ENCODE data around the gene ZBTB9.
"Not testable (repeated sequence)": the region's sequence is repeated elsewhere in the genome, so short reads cannot be mapped to it uniquely, and the experiment has no call there.

The ZBTB9 gene

DNA sequence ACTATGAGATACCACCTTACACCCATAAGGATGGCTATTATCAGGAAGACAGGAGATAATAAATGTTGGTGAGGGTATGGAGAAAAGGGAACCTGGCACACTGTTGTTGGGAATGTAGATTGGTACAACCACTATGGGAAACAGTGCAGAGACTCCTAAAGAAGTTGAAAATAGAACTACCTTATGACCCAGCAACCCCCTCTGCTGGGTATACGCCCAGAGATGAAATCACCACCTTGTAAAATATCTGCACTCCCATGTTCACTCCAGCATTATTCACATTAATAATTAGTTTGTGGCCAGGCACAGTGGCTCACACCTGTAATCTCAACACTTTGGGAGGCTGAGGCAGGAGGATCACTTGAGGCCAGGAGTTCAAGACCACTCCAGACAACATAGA lies 26.8 kb downstream of the ZBTB9 start:
- H3K56ac ChIP-seq (ENCODE audit: low read length) = no peak overlapping the region
- no peak overlapping the region for H2BK5ac ChIP-seq (ENCODE audit: low read length)
- no peaks in the 10 kb centered on the region for H3K27me3 ChIP-seq (ENCODE audit: insufficient read depth, low read length, poor library complexity)
- H4K5ac ChIP-seq (ENCODE audit: low read length) = no peak overlapping the region
- no peak overlapping the region for H3K18ac ChIP-seq (ENCODE audit: low read length)
- no peak overlapping the region for H4K8ac ChIP-seq (ENCODE audit: low read depth, low read length)
- no peak overlapping the region for H2AK5ac ChIP-seq (ENCODE audit: low read length)
- no peak overlapping the region for H3K4me2 ChIP-seq (ENCODE audit: low read length)
- no CpG with 5 or more reads among the region's 1 CpG for WGBS (ENCODE audit: extremely low coverage, insufficient coverage, low lambda C conversion rate)
- no peak overlapping the region for H2BK15ac ChIP-seq (replicated peaks; ENCODE audit: low read depth)
- H3K9ac ChIP-seq (ENCODE audit: low read length) = no peak overlapping the region
- H3K79me1 ChIP-seq (ENCODE audit: low read length) = no peaks in the 10 kb centered on the region
- H3K23ac ChIP-seq (ENCODE audit: low read length) = no peak overlapping the region
- H3K4me3 ChIP-seq (ENCODE audit: low read length) = no peak overlapping the region
- H3K27ac ChIP-seq (ENCODE audit: low read depth, low read length) = no peak overlapping the region
- no peaks in the 10 kb centered on the region for H3K36me3 ChIP-seq (ENCODE audit: control insufficient read depth, insufficient read depth, low read length)
- no peak overlapping the region for H3K4ac ChIP-seq (ENCODE audit: low read depth, low read length)
- no peak overlapping the region for H2BK120ac ChIP-seq (ENCODE audit: low read depth, low read length)
- no peaks in the 10 kb centered on the region for H3K79me2 ChIP-seq (ENCODE audit: control insufficient read depth, insufficient read depth, low read length)
- H3K4me1 ChIP-seq (ENCODE audit: control insufficient read depth, low read depth, low read length) = no peaks in the 10 kb centered on the region
- no peak for DNase-seq

DNA sequence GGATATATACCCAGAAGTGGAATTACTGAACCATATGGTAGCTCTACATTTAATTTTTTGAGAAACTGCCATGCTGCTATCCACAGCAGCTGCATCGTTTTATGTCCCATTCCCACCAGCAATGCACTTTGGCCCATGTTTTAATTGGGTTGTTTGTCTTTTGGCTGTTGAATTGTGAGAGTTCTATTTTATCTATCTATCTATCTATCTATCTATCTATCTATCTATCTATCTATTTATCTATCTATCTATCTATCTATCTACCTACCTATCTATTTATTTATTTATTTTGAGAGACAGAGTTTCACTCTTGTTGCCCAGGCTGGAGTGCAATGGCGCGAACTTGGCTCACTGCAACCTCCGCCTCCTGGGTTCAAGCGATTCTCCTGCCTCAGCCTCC lies 28.2 kb downstream of the ZBTB9 start:
- not testable (repeated sequence) for H3K18ac ChIP-seq (ENCODE audit: low read length); H2BK120ac ChIP-seq (ENCODE audit: low read depth, low read length); H3K79me2 ChIP-seq (ENCODE audit: control insufficient read depth, insufficient read depth, low read length); DNase-seq; H3K79me1 ChIP-seq (ENCODE audit: low read length); H4K5ac ChIP-seq (ENCODE audit: low read length); H3K36me3 ChIP-seq (ENCODE audit: control insufficient read depth, insufficient read depth, low read length); H3K4me1 ChIP-seq (ENCODE audit: control insufficient read depth, low read depth, low read length); H3K27me3 ChIP-seq (ENCODE audit: insufficient read depth, low read length, poor library complexity); H3K27ac ChIP-seq (ENCODE audit: low read depth, low read length); H3K4me2 ChIP-seq (ENCODE audit: low read length); H3K4ac ChIP-seq (ENCODE audit: low read depth, low read length); H3K56ac ChIP-seq (ENCODE audit: low read length); H2BK15ac ChIP-seq (replicated peaks; ENCODE audit: low read depth); H2BK5ac ChIP-seq (ENCODE audit: low read length); H3K23ac ChIP-seq (ENCODE audit: low read length); H3K9ac ChIP-seq (ENCODE audit: low read length); H2AK5ac ChIP-seq (ENCODE audit: low read length); H3K4me3 ChIP-seq (ENCODE audit: low read length); H4K8ac ChIP-seq (ENCODE audit: low read depth, low read length)
- WGBS (ENCODE audit: extremely low coverage, insufficient coverage, low lambda C conversion rate) = no CpG with 5 or more reads among the region's 5 CpGs

DNA sequence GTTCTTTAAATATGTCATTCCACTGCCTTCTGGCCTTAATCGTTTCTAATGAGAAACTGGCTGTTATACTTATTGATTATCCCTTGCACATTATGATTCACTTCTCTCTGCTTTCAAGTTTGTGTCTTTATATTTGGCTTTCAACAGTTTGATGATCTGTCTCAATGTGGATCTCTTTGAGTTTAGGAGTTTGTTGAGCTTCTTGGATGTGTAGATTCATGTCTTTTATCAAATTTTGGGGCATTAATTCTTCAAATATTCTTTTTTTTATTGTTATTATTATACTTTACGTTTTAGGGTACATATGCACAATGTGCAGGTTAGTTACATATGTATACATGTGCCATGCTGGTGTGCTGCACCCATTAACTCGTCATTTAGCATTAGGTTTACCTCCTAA lies 29.3 kb downstream of the ZBTB9 start:
- Histone ChIP-seq H3K4me3 (ENCODE audit: low read length) (no peak overlapping the region), H2BK15ac (replicated peaks; ENCODE audit: low read depth) (no peak overlapping the region), H2AK5ac (ENCODE audit: low read length) (no peak overlapping the region), H3K27ac (ENCODE audit: low read depth, low read length) (no peak overlapping the region), H2BK120ac (ENCODE audit: low read depth, low read length) (no peak overlapping the region), H3K56ac (ENCODE audit: low read length) (no peak overlapping the region), H3K18ac (ENCODE audit: low read length) (no peak overlapping the region), H3K4ac (ENCODE audit: low read depth, low read length) (no peak overlapping the region), H3K27me3 (ENCODE audit: insufficient read depth, low read length, poor library complexity) (no peaks in the 10 kb centered on the region), H3K79me2 (ENCODE audit: control insufficient read depth, insufficient read depth, low read length) (no peaks in the 10 kb centered on the region), H4K8ac (ENCODE audit: low read depth, low read length) (no peak overlapping the region), H2BK5ac (ENCODE audit: low read length) (no peak overlapping the region), H4K5ac (ENCODE audit: low read length) (no peak overlapping the region), H3K23ac (ENCODE audit: low read length) (no peak overlapping the region), H3K9ac (ENCODE audit: low read length) (no peak overlapping the region), H3K79me1 (ENCODE audit: low read length) (no peaks in the 10 kb centered on the region), H3K36me3 (ENCODE audit: control insufficient read depth, insufficient read depth, low read length) (no peaks in the 10 kb centered on the region), H3K4me2 (ENCODE audit: low read length) (no peak overlapping the region), H3K4me1 (ENCODE audit: control insufficient read depth, low read depth, low read length) (no peaks in the 10 kb centered on the region)
- no peak for DNase-seq
- no CpG with 5 or more reads among the region's 3 CpGs for WGBS (ENCODE audit: extremely low coverage, insufficient coverage, low lambda C conversion rate)

DNA sequence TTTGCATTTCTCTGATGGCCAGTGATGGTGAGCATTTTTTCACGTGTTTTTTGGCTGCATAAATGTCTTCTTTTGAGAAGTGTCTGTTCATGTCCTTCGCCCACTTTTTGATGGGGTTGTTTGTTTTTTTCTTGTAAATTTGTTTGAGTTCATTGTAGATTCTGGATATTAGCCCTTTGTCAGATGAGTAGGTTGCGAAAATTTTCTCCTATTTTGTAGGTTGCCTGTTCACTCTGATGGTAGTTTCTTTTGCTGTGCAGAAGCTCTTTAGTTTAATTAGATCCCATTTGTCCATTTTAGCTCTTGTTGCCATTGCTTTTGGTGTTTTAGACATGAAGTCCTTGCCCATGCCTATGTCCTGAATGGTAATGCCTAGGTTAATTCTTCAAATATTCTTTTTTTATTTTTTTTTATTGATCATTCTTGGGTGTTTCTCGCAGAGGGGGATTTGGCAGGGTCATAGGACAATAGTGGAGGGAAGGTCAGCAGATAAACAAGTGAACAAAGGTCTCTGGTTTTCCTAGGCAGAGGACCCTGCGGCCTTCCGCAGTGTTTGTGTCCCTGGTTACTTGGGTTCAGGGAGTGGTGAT lies 30.4 kb downstream of the ZBTB9 start:
- H3K4ac ChIP-seq (ENCODE audit: low read depth, low read length); H3K36me3 ChIP-seq (ENCODE audit: control insufficient read depth, insufficient read depth, low read length); DNase-seq; H3K27me3 ChIP-seq (ENCODE audit: insufficient read depth, low read length, poor library complexity); H3K9ac ChIP-seq (ENCODE audit: low read length); H2BK120ac ChIP-seq (ENCODE audit: low read depth, low read length); H3K23ac ChIP-seq (ENCODE audit: low read length); H3K79me2 ChIP-seq (ENCODE audit: control insufficient read depth, insufficient read depth, low read length); H3K4me2 ChIP-seq (ENCODE audit: low read length); H4K8ac ChIP-seq (ENCODE audit: low read depth, low read length); H3K4me1 ChIP-seq (ENCODE audit: control insufficient read depth, low read depth, low read length); H2AK5ac ChIP-seq (ENCODE audit: low read length); H4K5ac ChIP-seq (ENCODE audit: low read length); H3K56ac ChIP-seq (ENCODE audit: low read length); H3K27ac ChIP-seq (ENCODE audit: low read depth, low read length); H3K4me3 ChIP-seq (ENCODE audit: low read length); H2BK5ac ChIP-seq (ENCODE audit: low read length); H3K18ac ChIP-seq (ENCODE audit: low read length); H2BK15ac ChIP-seq (replicated peaks; ENCODE audit: low read depth); H3K79me1 ChIP-seq (ENCODE audit: low read length): not testable (repeated sequence)
- WGBS (ENCODE audit: extremely low coverage, insufficient coverage, low lambda C conversion rate) = no CpG with 5 or more reads among the region's 6 CpGs

DNA sequence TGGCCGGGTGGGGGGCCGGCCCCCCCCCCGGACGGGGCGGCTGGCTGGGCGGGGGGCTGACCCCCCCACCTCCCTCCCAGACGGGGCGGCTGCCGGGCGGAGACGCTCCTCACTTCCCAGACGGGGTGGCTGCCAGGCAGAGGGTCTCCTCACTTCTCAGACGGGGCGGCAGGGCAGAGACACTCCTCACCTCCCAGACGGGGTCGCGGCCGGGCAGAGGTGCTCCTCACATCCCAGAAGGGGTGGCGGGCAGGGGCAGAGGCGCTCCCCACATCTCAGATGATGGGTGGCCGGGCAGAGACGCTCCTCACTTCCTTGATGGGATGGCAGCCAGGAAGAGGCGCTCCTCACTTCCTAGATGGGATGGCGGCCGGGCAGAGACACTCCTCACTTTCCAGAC lies 31.3 kb downstream of the ZBTB9 start:
- H2BK120ac ChIP-seq (ENCODE audit: low read depth, low read length); H3K4me2 ChIP-seq (ENCODE audit: low read length); H3K4me1 ChIP-seq (ENCODE audit: control insufficient read depth, low read depth, low read length); H3K23ac ChIP-seq (ENCODE audit: low read length); H3K27me3 ChIP-seq (ENCODE audit: insufficient read depth, low read length, poor library complexity); H3K36me3 ChIP-seq (ENCODE audit: control insufficient read depth, insufficient read depth, low read length); H3K18ac ChIP-seq (ENCODE audit: low read length); H4K8ac ChIP-seq (ENCODE audit: low read depth, low read length); H3K56ac ChIP-seq (ENCODE audit: low read length); H2AK5ac ChIP-seq (ENCODE audit: low read length); DNase-seq; H2BK5ac ChIP-seq (ENCODE audit: low read length); H3K9ac ChIP-seq (ENCODE audit: low read length); H3K27ac ChIP-seq (ENCODE audit: low read depth, low read length); H3K4ac ChIP-seq (ENCODE audit: low read depth, low read length); H3K4me3 ChIP-seq (ENCODE audit: low read length); H4K5ac ChIP-seq (ENCODE audit: low read length); H3K79me2 ChIP-seq (ENCODE audit: control insufficient read depth, insufficient read depth, low read length); H2BK15ac ChIP-seq (replicated peaks; ENCODE audit: low read depth); H3K79me1 ChIP-seq (ENCODE audit: low read length): not testable (repeated sequence)
- WGBS (ENCODE audit: extremely low coverage, insufficient coverage, low lambda C conversion rate) = no CpG with 5 or more reads among the region's 25 CpGs

DNA sequence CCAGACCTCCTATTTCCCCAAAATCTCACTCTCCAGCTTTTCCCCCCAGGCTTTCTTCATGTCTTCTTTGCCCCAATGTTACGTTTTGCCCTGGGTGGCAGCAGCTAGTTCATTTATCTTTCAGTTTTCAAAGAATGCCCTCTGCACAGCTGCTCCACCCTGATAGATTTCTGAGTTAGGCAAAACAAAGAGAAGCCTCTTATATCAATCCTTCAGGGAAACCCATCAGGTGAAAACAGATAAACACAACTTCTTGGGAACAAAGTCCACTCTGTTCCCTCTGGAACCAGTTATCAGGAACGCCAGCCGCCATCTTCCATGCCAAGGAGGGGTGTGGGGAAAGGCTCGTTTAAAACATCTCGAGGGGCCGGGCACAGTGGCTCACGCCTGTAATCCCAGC lies 34.0 kb downstream of the ZBTB9 start:
- Histone ChIP-seq H3K18ac (ENCODE audit: low read length) (no peak overlapping the region), H4K8ac (ENCODE audit: low read depth, low read length) (no peak overlapping the region), H4K5ac (ENCODE audit: low read length) (no peak overlapping the region), H2BK120ac (ENCODE audit: low read depth, low read length) (no peak overlapping the region), H2BK15ac (replicated peaks; ENCODE audit: low read depth) (no peak overlapping the region), H3K27ac (ENCODE audit: low read depth, low read length) (no peak overlapping the region), H2BK5ac (ENCODE audit: low read length) (no peak overlapping the region), H3K4me3 (ENCODE audit: low read length) (no peak overlapping the region), H2AK5ac (ENCODE audit: low read length) (no peak overlapping the region), H3K4me1 (ENCODE audit: control insufficient read depth, low read depth, low read length) (no peaks in the 10 kb centered on the region), H3K56ac (ENCODE audit: low read length) (no peak overlapping the region), H3K9ac (ENCODE audit: low read length) (no peak overlapping the region), H3K4me2 (ENCODE audit: low read length) (no peak overlapping the region), H3K36me3 (ENCODE audit: control insufficient read depth, insufficient read depth, low read length) (no peaks in the 10 kb centered on the region), H3K23ac (ENCODE audit: low read length) (no peak overlapping the region), H3K79me1 (ENCODE audit: low read length) (no peaks in the 10 kb centered on the region), H3K4ac (ENCODE audit: low read depth, low read length) (no peak overlapping the region), H3K27me3 (ENCODE audit: insufficient read depth, low read length, poor library complexity) (no peaks in the 10 kb centered on the region), H3K79me2 (ENCODE audit: control insufficient read depth, insufficient read depth, low read length) (no peaks in the 10 kb centered on the region)
- no peak for DNase-seq
- no CpG with 5 or more reads among the region's 7 CpGs for WGBS (ENCODE audit: extremely low coverage, insufficient coverage, low lambda C conversion rate)

Data from mesendoderm (in vitro differentiated cells).